ENCODE measurements around the gene DPF3.

The DPF3 gene

DNA sequence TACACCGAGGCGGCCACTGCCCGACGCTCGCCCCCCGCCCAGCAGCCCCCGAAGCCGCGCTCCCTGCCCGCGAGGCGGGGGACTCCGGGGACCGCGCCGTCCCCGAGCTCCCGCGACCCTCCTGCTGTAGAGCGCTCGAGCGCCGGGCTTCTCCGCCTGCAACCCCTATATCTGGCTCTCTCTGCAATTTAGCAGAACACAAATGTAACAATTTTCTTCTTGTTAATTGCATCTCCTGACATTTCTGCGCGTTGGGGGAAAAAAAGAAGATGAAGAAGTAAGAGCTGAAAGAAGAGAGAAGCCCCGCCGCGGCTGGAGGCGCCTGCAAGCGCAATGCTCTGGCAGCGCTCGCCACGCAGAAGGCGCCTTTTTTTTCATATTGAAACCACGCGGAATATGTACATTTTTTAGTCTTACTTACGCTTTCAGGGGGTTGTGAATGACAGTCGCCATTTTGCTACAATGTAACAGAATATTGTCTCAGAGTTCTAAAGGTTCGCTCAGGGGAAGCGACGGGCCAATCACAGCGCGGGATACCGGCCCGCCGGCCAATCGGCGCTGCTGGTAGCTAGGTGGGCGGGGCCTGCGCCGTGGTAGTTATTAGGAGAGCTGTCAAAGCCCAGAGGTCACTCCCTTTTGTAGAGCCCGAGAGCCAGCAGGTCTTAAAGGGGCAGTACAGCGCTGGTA lies at the start of gene DPF3:
DPF3 (minus strand) TSS at position 466 of the 687 bp plus-strand sequence; CDS start at position 453, 13 bp downstream.
- FAIRE-seq: peak; percentile 96

DNA sequence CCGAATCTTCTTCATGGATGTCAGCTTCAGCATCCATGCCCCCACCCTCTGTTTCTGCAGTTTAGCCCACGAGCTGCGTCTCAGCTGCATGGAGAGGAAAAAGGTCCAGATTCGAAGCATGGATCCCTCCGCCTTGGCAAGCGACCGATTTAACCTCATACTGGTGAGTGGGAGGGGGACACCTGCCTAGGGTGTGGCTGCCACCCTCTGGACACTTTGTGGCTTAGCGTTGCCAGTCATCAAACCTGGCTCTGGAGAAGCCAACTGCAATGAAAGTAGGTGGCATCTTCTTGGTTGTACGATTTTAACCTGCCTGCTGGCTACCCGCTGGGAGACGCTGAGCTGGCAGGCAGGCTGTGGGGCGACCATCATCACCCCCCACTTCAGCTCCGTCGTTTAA lies 49.0 kb upstream of the DPF3 start:
- no peak for FAIRE-seq

DNA sequence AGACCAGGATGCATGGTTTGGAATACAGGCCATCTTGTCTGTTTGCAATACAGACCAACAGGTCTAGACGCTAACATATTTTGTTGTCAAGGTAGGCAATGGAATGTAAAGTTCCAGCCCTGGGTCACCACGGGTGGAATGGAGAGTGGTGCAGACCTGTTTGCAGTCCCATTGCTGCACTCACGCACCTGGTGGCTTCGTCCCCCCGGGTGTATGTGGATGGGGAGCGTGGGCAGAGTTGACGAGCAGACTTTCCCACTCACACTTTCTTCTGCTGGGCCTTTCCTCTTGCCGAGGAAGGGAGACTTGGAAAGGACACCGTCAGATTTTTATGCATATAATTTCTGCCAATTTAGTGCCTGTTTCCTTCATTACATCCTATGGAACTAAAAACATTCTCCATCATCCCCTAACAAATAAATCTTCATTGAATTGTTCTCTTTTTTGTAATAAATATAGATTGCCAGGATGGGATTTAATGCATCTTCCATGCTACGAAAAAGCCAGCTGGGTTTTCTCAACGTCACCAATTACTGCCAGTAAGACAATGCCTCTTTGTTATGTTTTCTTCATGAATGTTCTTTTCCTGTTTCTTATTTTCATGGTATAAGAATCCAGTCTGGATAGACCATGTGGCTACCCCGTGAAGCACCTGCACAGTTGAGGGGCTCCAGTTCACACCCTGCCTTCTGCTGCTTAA lies 47.5 kb upstream of the DPF3 start:
- no peak for FAIRE-seq

DNA sequence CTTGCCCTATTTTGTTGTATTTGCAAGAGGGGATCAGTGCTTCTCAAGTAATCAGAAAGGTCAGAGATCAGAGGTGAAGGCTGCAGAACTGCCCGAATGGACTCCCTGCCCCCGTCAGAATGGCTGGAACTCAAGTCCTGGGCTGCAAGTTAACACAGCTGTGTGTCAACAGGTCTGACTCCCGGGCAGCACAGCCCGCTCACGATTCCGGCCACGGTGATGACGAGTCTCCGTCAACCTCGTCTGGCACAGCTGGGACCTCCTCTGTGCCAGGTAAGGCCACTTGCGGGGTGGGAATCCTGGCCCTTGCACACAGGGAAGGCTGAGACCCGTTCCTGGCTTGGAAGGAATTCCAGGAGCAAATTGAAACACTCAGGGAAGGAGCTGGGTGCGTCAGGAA lies 45.7 kb upstream of the DPF3 start:
- no peak for FAIRE-seq

DNA sequence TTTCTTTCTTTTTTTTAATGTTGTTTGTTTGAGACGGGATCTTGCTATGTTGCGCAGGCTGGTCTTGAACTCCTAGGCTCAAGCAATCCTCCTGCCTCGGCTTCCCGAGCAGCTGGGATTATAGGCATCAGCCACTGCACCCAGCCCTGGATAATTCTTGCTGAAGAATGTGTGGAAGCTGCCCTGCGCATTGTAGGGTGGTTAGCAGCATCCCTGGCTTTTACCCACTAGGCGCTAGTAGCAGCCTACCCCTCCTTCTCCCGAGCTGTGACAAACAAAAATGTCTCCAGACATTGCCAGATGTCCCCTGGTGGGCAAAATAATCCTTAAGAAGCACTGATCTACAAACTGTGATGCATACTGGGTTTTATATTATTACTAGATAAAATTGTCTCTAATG lies 39.0 kb upstream of the DPF3 start:
- no peak for FAIRE-seq

DNA sequence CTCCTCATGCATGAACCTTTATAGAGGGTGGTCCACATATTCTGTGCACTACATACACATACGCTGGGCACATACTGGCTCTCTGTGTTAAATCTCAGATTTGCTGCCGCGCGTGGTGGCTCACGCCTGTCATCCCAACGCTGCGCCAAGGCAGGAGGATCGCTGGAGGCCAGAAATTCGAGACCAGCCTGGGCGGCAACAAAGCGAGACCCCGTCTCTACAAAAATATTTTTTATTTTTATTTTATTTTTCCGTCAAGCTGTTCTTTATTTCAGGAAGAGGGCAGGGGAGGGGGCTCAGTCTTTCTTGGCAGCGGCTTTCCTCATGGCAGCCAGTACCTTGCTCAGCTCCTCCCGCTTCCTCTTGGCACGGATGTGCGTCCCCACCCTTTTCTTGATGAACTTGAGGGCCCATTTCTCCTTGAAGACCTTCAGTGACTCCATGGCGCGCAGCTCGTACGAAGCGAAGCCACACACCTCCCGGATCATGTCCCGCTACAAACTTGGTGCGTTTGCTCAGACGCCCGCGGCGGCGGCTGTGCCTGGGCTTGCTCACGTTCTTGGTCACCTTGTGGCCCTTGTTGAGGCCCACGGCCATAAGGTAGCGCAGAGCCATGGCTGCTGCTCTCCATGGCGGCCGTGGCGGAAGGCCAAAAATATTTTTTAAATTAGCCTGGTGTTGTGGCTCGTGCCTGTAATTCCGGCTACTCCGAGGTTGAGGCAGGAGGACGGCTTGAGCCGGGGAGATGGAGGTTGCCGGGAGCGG lies 35.6 kb upstream of the DPF3 start:
- no peak for FAIRE-seq

DNA sequence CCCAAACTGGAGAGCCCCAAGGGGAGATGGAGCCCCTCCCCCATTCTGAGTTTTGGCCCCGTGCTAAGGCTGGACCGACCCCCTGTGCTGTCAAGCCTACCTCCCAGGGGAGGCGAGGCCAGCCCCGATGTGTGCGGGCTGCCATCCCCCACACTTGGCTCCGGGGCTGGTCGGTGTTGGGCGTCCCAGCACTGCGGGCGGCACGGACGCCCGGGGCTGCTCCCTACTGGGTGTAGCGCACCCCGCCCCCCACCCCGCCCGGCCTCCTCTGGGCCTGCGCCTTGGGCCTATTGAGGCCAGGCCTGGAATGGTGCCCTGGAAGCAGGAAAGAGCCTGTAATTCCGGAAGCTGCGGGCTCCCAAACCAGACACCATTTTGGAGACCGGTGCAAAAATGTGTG lies 35.0 kb upstream of the DPF3 start:
- FAIRE-seq: no peak

DNA sequence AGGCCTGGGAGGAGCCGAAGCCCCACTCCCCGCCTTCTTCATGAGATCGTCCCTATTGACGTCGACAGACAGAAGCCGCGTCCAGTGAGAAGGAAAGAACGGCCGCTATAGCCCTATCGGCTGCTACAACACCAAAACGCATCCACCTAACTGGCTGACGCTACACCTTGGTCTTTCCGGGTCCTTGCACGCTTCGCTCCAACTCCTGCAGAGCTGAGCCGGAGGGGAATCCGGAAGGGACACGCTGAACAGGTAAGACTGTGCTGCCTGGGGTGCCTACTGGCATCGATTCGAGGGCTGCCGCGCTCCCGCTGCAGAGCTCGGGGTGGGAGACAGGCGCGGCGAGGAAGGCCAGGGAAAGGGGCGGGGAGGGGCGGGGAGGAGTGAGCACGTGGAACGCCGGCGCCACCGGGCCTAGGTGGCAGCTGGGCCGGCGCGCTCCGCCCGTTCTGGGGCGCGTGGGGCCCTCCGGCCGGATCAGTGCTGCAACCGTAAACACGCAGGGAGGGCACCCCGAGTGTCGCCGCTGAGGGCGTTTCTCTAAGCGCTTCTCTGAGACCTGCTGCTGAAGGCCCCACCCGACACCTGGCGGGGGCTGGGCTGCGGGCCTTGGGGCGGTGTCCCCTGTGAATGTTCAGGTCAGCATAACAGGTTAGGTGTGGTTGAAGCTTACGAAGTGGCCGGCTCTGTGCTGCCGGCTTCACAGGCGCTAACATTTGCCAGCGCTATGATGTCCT lies 32.6 kb upstream of the DPF3 start, which contains the start of gene DCAF4:
DCAF4 (plus strand) TSS at position 173 of the 737 bp plus-strand sequence. CDS start 11,515 bp downstream, outside the sequence.
- FAIRE-seq: peak; percentile 77

DNA sequence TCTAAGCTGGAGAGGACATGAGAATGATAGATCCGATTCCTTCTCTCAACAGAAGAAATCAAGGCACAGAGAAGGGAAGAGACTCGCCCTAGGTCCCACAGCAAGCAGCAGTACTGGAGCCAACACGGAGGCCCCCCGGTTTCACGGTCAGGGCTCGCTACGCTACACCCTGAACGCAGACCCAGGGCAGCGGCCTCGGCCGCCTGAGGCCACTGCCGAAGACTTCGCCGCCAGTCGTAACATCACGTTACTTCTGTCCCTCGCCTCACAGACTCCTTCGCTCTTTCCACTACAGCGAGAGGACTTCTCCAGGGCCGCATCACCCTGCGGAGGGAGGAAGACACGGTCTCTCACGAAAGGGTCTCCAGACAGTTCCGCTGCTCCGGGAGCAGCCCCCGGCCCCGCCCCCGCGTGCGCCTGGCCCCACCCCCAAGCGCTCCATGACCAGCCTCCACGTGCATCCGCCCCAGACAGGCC lies 32.0 kb upstream of the DPF3 start:
- FAIRE-seq: no peak

DNA sequence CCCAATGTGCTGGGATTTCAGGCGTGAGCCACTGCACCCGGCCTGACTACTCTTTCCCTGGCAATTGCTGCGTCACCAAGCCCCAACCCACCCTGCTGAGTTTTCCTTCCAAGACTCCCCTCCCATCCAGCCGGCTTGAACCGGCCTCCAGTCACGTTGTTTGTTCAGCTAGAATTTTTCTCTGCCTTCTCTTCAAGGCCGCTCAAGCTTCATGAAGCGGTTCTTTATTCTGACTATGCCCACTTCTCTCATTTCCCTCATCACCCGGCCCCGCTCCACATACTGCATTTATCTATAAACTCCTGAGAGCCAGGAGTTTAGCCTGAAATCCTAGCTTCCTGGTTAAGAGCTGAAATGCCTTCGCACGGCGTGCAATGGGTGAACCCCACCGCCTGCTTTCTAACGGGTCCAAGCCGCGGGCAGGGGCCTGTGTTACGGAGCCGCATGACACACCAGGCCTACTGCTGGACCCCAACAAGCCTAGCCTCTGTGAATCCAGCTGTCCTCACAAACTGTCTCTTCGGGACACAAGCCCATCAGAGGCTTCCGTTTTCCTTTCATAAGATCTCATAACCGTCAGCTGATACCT lies 31.4 kb upstream of the DPF3 start:
- FAIRE-seq: no peak

DNA sequence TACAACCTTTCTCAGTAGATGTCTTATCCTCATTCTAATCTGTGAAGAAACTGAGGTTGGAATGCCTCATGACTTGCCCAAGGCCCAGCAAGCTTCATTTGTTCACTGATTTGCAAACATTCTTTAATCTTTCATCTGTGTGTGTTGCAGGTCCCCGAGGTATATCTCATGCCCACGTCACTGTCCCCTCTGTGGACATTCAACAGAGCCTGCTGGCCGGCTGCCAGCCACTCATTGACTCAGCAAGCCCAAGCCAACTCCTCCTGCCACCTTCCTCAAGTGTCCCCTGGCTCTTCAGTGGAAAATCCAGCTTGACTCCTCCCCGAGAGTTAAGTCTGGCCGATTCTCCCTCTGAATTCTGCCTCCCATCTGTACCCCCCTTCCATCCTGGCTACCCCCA lies 30.4 kb upstream of the DPF3 start:
- FAIRE-seq: no peak

DNA sequence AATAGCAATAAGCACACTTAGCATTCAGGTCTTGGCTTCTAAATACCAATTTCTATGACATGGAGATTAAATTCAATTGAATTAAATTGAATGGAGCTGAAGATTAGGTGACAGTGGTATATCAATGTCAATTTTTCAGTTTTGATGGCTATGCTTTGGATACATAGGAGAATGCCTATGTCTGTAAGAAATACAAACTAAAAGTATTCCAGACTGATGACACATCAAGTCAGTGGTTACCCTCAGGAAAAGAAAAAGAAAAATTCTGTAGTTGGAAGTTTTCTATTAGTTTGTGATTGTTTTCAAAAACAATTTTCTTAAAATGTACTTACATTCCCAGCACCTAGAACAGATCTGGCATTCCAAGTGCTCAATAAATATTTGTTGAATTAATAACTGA lies 27.5 kb upstream of the DPF3 start:
- FAIRE-seq: no peak

DNA sequence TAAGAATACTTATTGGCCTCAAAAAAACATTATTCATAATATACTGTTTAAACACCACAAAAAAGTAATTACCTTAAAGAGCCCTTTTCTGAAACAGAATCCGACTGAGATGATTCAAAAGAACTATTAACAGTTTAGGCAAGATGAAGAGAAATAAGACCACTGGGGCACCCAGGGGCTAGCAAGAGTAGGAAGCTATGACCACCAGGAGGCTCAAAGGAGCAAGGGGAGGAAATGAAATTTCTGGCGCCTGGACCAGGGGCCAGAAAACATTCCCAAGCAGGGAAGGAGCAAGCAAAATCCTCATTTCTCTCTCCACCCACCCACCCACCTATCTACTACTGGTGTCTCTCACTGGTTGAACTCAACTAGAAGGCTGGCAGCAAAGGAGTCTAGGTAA lies 26.1 kb upstream of the DPF3 start:
- no peak for FAIRE-seq

DNA sequence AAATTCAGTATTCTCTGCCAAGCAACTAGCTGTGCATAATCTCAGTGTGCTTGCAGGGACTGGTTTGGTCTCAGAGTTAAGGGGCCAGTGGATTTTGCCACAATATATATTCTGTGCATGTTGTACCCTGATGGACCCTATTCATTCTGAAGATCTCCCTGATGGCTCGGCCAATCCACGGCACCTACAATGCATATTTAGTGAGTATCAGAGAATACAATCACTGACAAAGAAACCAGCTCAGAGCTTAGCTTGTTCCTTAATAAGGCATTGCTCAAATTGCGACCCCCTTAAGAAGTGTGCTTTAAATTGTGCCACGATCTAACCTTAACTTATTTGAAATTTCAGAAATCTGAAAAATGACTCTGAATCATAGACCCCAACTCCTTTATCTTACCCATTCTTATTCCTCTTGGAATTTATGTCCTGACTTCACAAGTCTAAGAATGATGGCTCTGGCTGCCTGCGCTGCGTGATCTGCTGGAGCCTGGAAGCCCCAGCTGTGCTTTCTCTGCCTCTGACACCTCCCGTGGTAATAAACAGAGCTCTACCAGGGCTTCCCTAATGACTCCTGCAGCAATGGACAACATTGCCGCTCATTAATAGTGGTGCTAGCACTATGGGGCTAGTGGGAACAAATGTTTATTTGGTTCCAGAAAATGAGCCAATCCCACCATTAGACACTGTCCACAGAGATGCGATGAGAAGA lies 23.3 kb upstream of the DPF3 start:
- FAIRE-seq: no peak

DNA sequence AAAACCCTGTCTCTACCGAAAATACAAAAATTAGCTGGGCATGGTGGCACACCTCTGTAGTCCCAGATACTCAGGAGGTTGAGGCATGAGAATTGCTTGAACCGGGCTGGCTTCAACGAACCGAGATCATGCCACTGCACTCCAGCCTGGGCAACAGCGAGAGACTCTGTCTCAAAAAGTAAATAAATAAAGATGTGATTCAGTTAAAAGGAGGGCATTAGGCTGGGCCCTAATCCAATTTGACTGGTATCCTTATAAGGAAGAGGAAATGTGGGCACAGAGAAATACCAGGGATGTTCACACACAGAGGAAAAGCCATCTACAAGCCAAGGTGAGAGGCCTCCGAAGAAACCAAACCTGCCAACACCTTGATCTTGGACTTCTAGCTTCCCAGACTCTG lies 22.3 kb upstream of the DPF3 start:
- no peak for FAIRE-seq

DNA sequence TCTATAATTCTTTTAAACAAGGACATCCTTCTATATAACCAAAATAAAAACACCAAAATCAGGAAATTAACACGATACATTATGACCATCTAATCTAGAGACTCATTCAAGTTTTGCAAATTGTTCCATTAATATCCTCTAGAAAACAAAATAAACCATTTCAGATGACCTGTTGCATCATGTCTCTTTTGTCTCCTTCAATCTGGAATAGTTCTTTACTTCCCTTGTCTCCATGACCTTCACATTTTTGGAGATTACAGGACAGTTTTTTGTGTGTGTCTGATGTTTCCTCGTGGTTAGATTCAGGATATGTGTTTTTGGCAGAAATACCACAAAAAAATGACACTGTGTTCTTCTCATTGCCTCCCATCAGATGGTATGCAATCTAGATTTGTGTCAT lies 19.9 kb upstream of the DPF3 start:
- no peak for FAIRE-seq

DNA sequence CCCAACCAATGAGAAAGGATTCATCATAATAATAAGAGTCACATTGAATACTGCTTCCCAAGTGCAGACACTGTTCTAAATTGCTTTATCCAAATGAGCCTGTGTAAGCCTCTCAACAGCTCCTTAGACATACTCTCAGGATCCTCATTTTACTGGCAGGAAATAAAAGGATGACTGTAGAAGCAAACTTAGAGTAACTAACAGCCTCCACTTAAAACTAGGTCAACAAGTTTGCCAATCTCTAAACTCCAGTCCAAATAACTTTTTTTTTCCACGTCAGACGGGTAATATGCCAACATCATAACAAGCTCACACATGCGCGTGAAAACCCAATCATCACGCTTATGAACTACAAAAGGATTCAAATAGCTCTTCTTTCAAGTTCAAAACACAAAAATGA lies 15.3 kb upstream of the DPF3 start:
- no peak for FAIRE-seq

DNA sequence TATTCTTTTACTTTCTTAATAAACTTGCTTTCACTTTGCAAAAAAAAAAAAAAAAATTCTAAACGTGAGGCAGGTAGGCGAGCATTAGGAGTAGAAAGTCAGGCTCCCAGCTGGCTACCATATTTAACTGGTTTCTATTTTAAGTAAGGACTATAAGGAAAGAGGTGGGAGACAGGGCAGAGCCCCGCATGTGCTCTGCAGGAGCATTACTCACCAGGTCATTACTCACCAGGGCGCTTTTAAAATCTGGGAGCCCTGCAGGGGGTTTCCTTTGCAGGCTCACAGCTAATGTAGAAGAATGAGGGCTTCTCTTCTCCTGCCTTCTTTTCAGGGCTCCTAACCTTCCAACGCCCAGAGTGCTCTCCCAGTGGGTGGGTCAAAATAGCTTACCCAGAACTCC lies 14.0 kb upstream of the DPF3 start:
- FAIRE-seq: no peak

DNA sequence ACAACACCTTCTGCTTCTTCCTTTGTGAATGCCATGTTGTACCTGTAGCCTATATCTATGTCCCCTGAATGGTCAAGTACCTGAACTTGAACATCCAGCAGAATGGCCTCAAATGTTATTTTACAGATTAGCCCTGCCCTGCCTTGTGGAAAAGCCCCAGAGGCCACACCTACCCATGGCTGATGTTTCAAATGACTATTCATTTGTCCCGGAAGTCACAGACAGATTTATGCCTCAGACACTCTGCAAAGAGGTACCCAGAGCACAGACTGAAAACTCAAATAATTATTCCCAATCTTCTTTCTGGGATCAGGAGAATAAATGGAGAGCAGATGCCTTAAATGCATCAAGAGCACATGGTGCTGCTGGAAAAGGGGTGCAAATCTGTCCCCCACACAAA lies 13.0 kb upstream of the DPF3 start:
- FAIRE-seq: no peak

DNA sequence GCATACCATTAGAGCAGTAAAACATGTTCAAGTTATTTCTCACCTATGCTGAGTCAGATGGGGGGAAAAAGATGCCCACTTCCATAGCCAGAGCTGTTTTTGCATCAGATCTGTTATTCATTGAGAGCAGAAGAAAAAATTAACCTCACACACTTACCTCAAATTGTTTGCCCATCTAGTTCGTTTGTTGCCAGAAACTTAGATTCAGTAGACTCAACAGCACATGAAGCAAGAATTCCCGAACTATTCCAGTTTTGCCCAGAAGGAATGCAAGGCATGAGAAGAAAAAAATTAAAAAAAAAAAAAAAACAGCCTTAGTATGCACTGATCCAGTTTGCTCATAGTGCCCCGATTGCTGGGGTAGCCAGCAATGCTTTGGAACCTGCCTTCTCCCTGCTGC lies 12.4 kb upstream of the DPF3 start:
- FAIRE-seq: no peak

DNA sequence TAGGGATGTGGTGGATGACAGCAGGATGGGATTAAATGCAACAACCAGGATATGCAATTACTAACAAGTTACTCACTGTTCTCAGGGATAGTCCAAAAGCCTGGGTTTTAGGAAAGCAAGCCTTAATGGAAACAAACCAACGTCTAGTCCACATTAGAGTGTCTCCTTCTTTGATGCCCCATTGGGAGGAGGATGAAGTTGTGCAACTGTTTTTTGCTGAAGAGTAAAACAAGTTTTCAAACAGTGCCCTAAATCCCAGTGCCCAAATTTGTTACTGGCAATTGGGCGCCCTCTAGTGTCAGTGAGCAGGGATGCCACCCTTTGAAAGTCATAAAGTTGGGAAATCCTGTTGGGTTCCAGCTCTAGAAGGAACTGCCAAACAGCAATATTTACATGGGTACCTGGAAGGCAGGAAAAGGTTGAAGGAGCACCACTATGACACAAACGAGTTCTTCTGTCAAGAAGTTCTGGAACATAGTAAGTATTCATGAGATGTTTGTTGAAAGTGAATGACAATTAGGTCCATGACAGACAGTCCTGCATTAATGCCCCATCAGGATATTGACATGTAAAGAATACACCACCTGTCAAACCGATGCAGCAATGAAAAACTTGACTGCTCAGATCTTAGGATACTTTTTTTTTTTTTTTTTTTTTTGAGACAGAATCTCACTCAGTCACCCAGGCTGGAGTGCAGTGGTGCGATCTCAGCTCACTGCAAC lies 11.1 kb upstream of the DPF3 start:
- no peak for FAIRE-seq

All from endometrium (tissue), 2 donors.